ENCODE data around the gene SOX12. TPM values are rescaled to one million over a fixed set of nuclear protein-coding genes. Genes with fewer than 3 reads are reported as not detected.
A peak's percentile ranks its signal among the peaks of the same experiment; 100 is the strongest.

SOX12 gene
- total RNA-seq, 1 donor from 2014 or later, result 10.2 TPM

GRCh38 chr20:361561-361960 is 36.2 kb downstream of the SOX12 start:
- H3K27me3 ChIP-seq (ENCODE audit: control insufficient read depth, insufficient read depth, low read length), result no peaks in the 10 kb centered on the region
- H3K4me3 ChIP-seq (ENCODE audit: low read depth, low read length), result no peak overlapping the region
- no peaks in the 10 kb centered on the region for H3K36me3 ChIP-seq (ENCODE audit: control insufficient read depth, insufficient read depth, low read length)
- TF ChIP-seq CTCF (IDR thresholded peaks at IDR 0.05; ENCODE audit: insufficient read depth, low read length, poor library complexity, severe bottlenecking), result no peak
- no peak for DNase-seq (ENCODE audit: low read depth)

DNA sequence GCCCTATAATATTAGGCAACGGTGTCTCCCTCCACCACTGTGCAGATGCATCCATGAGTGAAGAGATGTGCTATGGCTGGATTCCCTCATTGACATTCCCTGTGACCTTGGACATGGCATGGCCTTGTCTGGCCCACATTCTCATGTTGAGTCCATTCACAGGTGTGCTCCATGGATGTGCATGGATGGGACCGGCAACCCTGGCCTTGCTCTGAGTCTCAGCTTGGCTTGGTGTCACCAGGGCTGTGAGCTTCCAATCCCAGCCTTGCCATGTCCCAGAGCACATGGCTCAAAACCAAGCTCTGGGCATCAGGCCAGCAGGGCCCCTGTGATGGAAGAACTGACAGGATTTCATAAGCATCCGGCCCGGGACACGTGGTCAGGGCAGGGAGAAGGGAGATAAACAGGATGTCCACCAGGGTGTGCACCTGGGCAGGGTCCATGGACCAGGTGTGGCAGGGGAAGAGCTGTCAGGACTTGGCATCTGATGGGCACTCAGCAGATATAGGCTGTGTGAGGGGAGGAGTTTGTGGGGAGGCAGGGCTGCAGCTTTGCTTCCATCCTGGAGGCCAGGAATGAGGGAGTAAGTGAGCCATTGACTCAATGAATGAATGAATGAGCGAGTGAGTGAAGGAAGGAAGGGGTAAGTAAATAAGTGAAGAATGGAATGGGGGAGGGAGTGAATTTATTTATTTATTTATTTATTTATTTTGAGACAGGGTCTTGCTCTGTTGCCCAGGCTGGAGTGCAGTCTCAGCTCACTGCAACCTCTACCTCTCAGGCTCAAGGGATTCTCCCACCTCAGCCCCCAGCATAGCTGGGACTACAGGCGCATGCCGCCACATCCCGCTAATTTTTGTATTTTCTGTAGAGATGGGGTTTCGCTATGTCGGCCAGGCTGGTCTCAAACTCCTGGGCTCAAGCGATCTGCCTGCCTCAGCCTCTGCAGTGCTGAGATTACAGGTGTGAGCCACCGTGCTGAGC is 37.2 kb downstream of the SOX12 start:
- TF ChIP-seq CTCF (IDR thresholded peaks at IDR 0.05; ENCODE audit: insufficient read depth, low read length, poor library complexity, severe bottlenecking), result peak; percentile 52
- no peaks in the 10 kb centered on the region for H3K36me3 ChIP-seq (ENCODE audit: control insufficient read depth, insufficient read depth, low read length)
- DNase-seq (ENCODE audit: low read depth), result peak; percentile 77
- H3K4me3 ChIP-seq (ENCODE audit: low read depth, low read length), result no peak overlapping the region
- no peaks in the 10 kb centered on the region for H3K27me3 ChIP-seq (ENCODE audit: control insufficient read depth, insufficient read depth, low read length)

- DNase-seq (ENCODE audit: low read depth), result no peak
- H3K27me3 ChIP-seq (ENCODE audit: control insufficient read depth, insufficient read depth, low read length), result no peaks in the 10 kb centered on the region
- H3K4me3 ChIP-seq (ENCODE audit: low read depth, low read length), result no peak overlapping the region
- TF ChIP-seq CTCF (IDR thresholded peaks at IDR 0.05; ENCODE audit: insufficient read depth, low read length, poor library complexity, severe bottlenecking), result no peak
- H3K36me3 ChIP-seq (ENCODE audit: control insufficient read depth, insufficient read depth, low read length), result no peaks in the 10 kb centered on the region
Measured at GRCh38 chr20:363319-364078, 38.1 kb downstream of the SOX12 start.

- Histone ChIP-seq H3K4me3 (ENCODE audit: low read depth, low read length) (no peak overlapping the region), H3K36me3 (ENCODE audit: control insufficient read depth, insufficient read depth, low read length) (no peaks in the 10 kb centered on the region), H3K27me3 (ENCODE audit: control insufficient read depth, insufficient read depth, low read length) (no peaks in the 10 kb centered on the region)
- no peak for TF ChIP-seq CTCF (IDR thresholded peaks at IDR 0.05; ENCODE audit: insufficient read depth, low read length, poor library complexity, severe bottlenecking)
- DNase-seq (ENCODE audit: low read depth), result no peak
Measured at GRCh38 chr20:364905-365794, 39.8 kb downstream of the SOX12 start.

GRCh38 chr20:366041-366718 is 40.8 kb downstream of the SOX12 start:
- TF ChIP-seq CTCF (IDR thresholded peaks at IDR 0.05; ENCODE audit: insufficient read depth, low read length, poor library complexity, severe bottlenecking), result no peak
- DNase-seq (ENCODE audit: low read depth), result no peak
- no peaks in the 10 kb centered on the region for H3K27me3 ChIP-seq (ENCODE audit: control insufficient read depth, insufficient read depth, low read length)
- H3K36me3 ChIP-seq (ENCODE audit: control insufficient read depth, insufficient read depth, low read length), result no peaks in the 10 kb centered on the region
- H3K4me3 ChIP-seq (ENCODE audit: low read depth, low read length), result no peak overlapping the region

All from kidney epithelial cell (primary cell).